Stimulated activated CD4-positive, alpha-beta T cell treated with anti-CD3 and anti-CD28 coated beads, Interleukin-15, amount 100 ng/mL, for 1 hour (primary cell): Measurements from ENCODE around the gene PRCP.

Experiments
- DNase-seq, 2 donors: peaks; one replicate each; pipeline ENCODE4 v3.0.0-alpha.2; 2020; ENCODE audit warnings: low read depth in 1 of 2, low spot score in 1 of 2

The PRCP gene

DNA sequence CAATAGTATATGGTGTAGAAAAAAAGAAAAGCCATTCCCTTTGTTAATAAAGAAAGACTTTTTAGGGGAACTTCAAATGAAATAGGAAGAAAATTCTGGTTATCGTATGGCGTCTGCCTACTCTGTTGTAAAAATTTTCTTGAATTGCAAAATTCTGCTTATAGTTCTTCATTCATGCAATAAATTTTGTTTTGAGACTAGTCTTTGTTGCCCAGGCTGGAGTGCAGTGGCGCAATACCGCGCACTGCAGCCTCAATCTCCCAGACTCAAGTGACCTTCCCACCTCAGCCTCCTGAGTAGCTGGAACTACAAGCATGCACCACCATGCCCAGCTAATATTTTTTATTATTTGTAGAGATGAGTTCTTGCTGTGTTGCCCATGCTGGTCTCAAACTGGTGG, 7.1 kb upstream of the PRCP start:
- no peak for DNase-seq

DNA sequence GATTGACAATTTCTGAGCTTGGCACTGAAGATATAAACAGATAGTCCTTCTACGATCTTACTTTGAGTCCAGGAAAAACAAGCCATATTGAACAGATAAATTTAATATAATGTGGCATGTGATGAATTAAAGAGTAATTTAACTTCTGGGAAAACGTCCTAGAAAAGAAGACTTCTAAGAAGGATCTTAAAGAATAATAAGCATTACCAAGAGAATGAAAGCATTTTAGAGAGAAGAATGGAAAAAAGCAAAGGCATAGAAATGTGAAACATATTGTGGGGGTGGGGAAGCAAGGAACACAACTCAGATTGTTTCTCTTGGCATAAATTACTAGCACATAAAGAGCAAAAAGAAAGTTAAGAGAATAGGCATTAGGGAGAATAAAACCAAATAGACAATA, 6.7 kb upstream of the PRCP start:
- no peak for DNase-seq

DNA sequence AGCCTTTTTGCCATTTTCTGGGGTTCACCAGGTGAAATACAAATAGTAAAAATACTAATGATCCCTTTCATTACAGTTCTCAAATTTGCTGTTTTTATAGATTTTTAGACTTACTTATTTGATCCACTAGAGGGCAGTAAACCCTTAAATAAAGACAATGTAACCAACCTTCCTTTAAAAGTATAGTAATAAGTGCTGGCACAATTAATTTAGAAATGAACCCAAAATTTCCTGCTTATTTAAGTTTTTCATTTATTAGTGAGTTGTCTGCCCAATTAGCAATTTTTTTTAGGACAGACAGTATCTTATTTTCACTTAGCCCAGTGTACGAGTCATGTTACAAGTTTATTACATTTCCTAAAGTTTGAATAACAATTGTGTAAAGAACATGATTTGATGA, 6.0 kb upstream of the PRCP start:
- no peak for DNase-seq

DNA sequence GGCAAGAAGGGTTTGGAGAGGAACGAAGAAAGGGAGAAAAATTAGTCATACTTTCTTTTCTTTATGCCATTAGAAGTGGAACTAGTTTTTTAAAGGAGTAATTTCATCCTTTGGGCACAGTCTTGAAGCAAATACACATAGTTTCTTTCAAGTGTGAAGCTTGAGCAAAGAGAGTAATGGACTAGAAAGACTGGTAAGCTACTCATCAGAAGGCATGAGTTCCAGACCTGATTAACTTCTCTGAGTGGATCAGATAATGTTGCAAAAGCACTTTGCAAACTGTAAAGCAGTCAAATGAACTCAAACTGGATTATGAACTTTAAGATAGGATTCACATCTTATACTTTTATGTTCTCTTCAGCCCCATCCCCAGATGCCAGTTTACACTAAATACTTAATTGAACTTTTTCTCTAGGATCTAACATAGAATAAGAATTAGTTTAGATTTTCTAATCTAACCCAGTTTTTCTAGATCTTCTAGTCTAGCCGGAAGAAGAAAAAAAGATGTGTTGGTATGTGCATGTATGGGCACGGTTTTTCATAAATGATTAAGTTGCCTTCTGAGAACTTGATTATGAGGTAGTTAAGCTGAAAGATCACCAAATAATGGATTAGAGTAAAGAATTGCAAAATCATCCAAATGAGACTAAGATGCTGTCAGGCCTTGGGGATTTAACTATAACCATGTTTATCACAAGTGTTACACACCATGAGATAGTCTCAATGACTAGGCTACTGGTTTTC, 3.8 kb upstream of the PRCP start:
- no peak for DNase-seq

DNA sequence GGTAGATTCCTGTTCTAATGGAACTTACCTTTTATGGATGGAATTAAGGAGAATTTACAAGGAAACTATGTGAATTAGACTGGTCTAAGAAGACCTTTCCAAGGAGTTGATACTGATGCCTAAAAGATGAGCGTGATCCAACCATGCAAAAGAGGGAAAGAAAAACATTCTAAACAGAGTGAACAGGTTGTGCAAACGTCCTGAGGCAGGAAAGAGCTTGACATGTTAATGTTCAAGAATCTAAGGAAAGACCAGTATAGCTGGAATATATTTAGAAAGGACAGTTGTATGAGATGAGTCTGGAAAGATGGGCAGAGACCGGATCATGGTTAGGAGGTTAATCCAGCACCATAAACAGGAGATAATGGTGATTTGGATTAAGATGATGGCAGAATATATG, 2.6 kb upstream of the PRCP start:
- no peak for DNase-seq

DNA sequence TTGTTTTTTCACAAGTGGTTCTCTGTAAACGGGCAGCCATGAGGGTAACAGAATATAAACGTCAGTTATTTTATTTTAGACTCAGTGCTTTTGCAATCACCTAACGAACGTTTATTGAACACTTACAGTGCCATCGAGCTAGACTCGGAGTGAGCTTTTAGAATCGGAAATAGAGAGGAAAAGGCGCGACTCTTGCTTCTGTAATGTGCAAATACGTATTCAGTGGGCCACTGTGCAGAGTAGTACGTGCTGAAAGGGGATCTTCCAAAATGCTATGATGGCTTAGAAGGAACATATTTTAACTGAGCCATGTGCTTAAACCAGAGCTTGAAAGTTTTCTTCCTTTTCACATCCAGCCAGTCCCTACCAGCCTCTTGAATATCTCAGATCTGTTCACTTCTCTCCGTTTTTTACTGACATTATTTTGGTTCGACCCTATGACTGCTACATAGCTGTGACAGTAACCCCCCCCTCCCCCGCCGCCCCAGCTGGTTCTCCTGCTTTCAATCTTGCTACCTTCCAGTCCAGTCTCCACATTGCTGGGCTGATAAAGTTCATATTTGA, 1.8 kb upstream of the PRCP start:
- no peak for DNase-seq

DNA sequence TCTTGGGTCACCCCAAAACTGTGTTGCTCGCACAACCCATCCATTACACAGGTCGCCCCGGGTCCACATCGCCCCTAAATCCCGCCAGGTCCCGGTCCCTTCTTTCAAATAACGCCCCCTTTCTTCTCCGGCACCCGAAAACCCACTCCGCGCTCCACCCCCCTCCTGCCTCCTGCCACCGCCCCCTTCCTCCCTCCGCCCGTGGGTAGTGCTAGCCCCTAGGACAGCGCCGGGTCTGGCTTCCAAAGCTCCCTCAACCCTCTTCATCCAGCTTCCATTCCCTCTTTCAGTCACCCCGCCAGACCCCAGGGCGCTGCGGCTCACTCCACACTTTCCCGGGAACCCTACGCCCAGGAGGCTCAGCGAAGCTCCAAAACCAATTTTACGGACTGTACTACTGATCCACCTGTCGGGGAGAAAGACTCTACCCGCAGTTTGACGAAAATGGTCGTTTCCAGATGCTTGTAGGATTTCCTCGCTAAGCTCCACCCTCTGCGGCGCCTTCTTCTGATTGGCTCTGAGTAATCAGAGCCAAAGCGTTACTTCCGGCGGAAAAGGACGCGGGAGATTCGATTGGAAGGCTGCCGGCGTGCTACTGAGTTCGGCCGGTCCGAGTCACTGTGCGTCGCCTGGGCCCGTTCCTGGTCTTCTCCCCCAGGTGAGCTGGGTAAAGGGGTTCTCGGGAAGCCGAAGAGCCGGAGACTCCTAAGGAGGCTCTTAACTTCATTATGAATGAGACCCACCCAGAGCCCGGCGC, 1.1 kb upstream of the PRCP start, which contains the start of gene DDIAS:
Gene DDIAS, plus strand, starts transcription at position 572 of the 757 bp plus-strand sequence. CDS start 13,003 bp downstream, outside the sequence.
- peak; percentile 74 to 78 for DNase-seq

DNA sequence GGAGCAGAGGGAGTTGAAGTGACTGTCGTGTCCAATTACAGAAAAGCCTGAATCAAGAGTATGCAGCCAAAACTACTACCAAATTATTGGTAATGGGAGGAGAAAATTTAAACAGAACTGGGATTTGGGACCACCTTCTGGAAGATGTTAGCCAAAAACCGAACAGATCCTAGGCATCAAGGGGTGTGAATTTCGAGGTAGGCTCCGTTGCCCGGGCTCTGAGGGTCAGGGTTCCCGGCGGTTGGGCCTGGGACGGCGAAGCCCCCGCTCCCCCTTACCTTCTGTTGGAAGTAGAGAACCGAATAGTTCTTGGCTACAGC, 313 bp downstream of the PRCP start:
- DNase-seq = no peak

DNA sequence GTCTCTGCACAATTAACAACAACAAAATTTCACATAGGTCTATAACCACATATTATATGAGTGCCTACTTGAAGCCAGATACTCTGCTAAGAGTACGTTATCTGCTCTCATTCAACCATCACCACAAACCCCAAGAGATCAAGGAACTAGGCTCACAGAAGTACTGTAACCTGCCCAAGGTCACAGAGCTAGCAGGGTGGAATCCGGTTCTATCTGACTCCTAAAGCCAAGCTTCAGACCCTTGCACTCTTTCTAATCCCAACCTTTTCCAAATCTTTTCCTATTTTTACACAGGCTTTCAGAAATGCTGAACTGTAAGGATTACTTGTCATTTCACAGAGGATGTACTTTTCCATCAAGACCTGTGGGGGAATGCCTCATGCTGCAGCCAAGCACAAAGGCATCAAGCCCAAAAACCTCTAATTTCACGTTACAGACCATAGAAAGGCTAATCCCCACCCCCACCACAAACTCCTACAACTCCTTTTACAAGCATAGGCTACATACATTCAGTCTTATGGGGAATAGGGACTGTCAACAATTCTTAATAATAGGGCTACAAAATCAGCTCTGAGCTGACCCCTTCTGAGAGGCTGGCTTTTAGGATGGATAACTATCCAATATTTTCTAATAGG, 927 bp downstream of the PRCP start:
- DNase-seq = no peak

DNA sequence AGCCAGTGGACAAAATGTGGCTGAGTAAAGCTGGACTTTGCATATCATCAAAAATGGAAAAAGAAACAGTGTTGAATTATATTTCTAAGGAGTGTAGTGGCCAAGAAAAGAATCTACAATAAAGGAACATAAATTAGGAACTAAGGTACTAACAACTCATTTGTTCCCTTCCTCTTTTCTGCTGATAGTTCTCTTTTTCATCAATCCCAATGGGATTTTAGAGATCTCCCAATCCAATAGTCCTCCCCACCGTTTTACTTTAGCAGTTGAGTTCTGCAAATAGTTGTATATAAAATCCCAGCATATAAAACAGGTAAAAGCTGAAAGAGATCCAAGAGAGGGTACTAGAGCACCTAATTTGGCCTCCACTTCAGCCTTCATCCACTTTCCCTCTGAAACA, 2.0 kb downstream of the PRCP start:
- no peak for DNase-seq

DNA sequence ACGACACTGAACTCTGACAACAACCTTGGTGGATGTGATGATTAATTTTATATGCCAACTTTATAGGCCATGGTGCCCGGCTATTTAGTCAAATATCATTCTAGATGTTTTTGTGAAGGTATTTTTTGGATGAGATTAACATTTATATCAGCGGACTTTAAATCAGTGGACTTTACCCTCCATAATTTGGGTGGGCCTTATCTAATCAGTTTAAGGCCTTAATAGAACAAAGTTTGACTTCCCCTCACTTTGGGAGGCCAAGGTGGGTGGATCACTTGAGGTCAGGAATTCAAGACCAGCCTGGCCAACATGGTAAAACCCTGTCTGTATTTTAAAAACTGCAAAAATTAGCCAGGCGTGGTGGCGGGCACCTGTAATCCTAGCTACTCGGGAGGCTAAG, 4.0 kb downstream of the PRCP start:
- DNase-seq = no peak

DNA sequence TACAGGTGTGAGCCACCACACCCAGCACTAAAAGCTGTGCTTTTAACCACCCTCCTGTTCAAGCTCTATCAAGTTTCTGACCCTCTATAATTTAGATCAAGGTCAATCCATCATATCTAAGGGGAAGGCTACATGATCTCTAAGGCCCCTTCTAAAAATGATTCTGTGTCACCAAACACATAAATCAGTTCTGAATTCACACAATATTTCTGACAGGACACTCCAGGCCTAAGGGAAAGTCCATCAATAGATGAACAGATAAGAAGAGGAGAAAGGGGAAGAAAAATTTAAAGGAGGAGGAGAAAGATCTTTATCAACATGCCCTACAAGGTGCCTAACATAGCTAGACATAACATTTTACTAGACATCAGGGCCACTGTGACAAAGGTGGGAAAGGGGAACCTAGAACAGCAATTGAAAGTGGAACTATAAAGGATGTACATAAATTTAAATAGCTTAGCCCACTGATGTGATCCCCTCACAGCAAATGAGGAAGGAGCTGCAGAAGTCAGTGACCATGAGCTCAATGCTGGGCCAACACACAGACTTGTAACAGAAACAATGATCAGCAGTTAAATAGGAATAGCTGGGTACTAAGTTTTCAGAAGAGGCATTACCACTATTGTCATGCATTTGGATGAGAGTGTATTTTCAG, 4.7 kb downstream of the PRCP start:
- no peak for DNase-seq

DNA sequence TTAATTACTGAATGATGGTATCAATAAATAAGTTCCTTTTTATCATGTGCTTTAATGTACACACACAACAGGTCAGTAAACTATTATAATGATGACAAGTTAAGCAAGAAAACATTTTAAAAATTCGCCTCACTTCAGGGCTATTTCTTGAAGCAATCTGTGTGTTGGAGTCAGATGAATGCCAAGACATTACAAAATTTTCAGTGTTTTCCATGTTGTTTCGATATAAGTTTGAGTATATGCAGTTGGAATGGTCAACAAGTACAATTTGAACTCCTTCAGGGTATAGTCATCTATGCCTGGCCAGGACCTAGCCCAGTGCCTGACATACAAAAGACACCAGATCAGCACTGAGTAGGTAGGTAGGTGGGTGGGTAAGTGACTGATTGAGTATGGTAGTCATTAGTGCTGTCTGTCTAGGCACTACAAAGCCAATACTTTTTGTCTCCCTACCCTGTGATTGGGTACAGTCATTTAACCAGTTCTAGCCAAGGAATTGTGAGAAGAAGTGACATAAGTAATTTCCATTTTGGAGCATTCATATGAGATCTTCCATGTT, 7.5 kb downstream of the PRCP start:
- DNase-seq = no peak

DNA sequence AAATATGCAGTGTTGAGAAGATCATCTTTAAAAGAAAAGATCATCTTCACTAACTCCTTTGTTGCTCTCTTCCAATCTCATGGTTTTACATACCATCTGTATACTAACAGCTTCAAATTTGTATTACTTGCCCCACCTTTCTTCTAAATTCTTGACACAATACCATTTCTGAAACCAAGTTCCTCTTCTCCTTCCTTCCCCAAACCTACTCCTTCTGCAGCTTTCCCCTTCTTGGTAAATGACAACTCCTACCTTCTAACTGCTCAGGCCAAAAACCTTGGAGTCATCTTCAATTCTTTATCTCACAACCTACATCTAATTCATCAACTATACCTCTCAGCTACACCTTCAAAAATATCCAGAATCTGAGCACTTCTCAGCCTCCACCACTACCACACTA, 9.3 kb downstream of the PRCP start:
- DNase-seq = no peak

DNA sequence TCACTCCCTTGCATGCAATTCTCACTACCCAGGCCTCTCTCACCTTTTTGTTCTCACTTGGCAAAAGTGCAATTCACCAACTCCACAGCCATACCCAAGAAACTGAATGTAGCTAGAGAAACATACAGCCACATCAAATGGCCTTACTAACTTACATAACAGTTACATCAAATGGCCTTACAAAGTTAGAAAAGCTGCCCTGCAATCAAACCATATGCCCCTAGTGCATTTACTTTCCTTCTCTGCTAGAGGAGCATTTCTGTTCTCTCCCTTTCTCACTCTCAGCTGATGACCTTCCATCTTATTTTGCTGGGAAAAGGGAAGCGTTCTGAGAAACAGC, 10.3 kb downstream of the PRCP start:
- no peak for DNase-seq

DNA sequence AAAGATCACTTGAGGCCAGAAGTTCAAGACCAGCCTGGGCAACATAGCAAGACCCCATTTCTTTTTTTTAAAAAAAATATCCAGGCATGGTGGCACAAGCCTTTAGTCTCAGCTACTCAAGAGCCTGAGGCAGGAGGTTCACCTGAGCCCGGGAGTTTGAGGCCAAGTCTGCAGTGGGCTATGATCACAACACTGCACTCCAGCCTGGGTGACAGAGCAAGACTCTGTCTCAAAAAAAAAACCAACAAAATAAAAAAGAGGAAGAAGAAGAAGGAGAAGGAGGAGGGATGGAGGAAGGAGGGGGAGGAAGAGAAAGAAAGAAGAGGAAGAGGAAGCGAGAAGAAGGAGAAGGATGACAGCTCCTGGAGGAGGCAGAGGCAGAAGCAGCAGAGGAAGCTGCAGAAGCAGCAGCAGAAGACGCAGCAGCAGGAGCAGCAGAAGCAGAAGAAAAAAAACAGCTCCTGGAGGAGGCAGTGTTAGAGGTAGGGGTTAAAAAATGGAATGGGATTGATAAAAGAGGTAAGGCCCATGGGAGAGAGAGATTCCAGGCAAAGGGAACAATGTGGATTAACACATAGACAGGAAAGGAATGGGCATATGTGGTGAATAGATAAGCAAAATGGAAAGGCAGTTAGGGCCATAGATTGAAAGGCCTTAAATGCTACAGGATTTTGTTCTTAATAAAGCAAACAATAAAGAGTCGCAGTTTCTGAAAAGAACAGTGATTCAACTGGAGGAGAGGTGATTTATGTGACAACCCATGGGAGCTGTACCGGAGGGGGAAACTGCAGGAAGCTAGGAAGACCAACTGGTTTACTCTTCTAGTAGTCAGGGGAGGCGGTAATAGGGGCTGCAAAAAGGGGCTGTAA, 10.9 kb downstream of the PRCP start:
- no peak for DNase-seq

DNA sequence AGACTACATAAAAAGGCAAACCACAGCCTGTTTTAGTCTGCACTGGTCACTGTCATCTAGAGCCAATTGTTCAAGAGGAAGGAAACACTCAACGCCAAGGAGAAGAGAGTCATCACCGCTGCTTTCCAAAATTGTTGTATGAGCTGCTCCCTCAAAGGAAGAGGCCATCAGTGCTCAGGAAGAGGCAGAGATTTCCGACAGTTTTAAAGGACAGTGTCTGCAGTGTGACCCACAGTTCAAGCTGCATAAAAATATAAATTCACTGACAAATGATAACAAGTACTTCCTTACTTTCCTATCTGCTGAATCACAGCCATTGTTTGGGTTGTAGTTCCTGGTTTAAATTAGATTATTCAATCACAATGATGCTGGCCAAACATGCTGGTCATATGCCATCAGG, 16.4 kb downstream of the PRCP start:
- no peak for DNase-seq

DNA sequence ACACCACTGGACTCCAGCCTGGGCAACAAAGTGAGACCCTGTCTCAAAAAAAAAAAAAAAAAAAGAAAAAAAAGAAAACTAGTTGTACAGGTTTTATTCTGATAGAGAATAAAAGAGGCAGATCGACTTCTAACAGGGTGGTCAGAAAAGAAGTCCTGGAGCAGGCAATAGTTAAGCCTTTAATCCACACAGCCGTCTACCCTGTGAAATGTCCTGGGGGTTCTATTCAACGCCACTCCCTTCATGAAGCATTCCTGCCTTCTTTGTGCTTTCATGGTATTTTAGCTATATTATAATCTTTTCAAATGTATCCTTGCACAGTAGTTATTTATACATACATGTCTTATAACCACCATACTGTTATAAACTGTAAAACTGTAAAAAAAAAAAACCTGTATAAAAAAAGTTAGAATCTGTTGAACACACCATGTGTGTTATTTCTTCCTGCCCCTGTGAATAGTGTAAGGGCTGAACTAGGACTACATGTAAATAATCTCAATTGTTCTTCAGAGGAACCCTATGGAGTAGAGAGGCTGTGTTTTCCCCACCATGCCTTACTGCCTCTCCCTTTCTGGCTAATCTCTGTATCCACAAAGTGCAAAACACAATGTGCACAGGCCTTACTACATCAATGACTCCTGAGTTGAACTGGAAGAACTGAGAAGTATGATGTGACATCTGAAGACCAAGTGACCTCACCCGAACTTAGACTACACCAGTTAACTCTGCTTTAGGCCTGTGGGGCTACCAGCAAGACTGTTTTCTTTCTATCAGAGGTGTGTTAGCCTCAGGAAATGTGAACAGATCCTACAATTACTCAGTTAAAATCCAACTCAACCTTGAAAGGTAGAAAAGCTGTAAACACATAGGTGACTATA, 25.3 kb downstream of the PRCP start:
- no peak for DNase-seq

DNA sequence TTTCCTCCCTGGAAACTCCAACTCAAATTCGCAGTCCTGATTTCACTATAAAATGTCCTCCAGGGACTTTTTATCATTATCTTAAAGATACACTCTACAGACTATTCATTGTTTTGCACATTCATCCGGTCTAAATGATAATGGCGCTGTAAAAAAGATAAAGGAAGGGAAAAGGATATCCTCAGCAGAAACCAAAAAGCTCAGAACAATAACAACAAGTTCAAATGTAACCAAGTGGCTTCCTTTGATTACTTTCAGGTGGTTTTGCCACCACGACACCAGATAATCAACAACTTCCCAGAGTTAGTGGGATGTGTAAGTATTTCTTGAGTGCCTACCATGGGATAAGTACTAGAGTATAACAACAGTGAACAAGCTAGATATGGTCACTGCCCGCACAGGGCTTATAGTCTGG, 26.3 kb downstream of the PRCP start:
- DNase-seq = no peak
